ENCODE measurements around the gene RERG. TPM values are rescaled to one million over a fixed set of nuclear protein-coding genes. Genes with fewer than 3 reads are reported as not detected.

Gene RERG
- total RNA-seq, 2 donors from 2014 or later = not detected

GRCh38 chr12:15163030-15163976 is 57.9 kb downstream of the RERG start:
- no peaks in the 10 kb centered on the region for H3K36me3 Mint-ChIP-seq
- no peaks in the 10 kb centered on the region for H3K9me3 Mint-ChIP-seq
- H3K27ac Mint-ChIP-seq = no peak overlapping the region
- H3K27me3 Mint-ChIP-seq = peaks cover 2 to 32% of the 10 kb centered on the region in 2 donors
- ATAC-seq (no peak), DNase-seq (ENCODE audit: low spot score) (no peak)
- H3K4me1 Mint-ChIP-seq (ENCODE audit: low read depth in 2 of 2) = peaks cover 0 to 4% of the 10 kb centered on the region in 2 donors
- no peak overlapping the region for H3K4me3 Mint-ChIP-seq

DNA sequence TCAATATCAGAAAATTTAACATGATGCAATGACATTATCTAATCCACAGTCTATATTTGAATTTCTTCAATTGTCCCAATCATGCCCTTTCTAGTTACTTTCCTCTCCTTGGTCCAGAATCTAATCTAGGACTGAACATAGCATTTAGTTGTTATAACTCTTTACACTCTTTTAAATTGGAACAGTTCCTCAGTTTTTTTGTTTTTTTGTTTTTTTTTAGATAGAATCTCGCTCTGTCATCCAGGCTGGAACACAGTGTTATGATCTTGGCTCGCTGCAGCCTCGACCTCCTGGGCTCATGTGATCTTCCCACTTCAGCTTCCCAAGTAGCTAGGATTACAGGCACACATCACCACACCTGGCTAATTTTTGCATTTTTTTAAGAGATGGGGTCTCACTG is 63.1 kb downstream of the RERG start:
- H3K4me1 Mint-ChIP-seq (ENCODE audit: low read depth in 2 of 2) = no peaks in the 10 kb centered on the region
- no peak overlapping the region for H3K27ac Mint-ChIP-seq
- no peak for DNase-seq (ENCODE audit: low spot score)
- no peak for ATAC-seq
- no peaks in the 10 kb centered on the region for H3K36me3 Mint-ChIP-seq
- H3K9me3 Mint-ChIP-seq = no peaks in the 10 kb centered on the region
- H3K4me3 Mint-ChIP-seq = no peak overlapping the region
- peaks cover 2 to 29% of the 10 kb centered on the region in 2 donors for H3K27me3 Mint-ChIP-seq

DNA sequence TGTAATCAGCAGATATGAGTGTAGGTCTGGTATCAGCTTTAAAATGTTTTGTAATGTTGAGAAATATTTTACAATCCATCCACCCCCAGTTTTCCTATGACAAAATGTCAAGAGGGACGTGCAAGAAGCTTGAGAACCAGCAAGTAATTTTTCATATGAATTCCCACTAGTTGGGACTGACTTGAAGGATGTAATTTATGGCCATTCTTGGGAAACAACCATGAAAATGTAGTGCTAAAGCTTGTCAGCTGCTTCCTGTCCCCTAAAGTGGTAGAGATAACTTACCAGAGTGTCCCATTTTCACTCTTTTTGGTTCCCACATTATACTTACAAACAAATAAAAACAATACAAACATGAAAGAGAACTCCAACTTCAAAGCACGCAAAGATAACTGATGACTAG is 63.9 kb downstream of the RERG start:
- no peaks in the 10 kb centered on the region for H3K9me3 Mint-ChIP-seq
- no peak for DNase-seq (ENCODE audit: low spot score)
- H3K36me3 Mint-ChIP-seq = no peaks in the 10 kb centered on the region
- H3K27me3 Mint-ChIP-seq = peaks cover 2 to 25% of the 10 kb centered on the region in 2 donors
- ATAC-seq = no peak
- H3K4me3 Mint-ChIP-seq = no peak overlapping the region
- no peak overlapping the region for H3K27ac Mint-ChIP-seq
- H3K4me1 Mint-ChIP-seq (ENCODE audit: low read depth in 2 of 2) = no peaks in the 10 kb centered on the region

DNA sequence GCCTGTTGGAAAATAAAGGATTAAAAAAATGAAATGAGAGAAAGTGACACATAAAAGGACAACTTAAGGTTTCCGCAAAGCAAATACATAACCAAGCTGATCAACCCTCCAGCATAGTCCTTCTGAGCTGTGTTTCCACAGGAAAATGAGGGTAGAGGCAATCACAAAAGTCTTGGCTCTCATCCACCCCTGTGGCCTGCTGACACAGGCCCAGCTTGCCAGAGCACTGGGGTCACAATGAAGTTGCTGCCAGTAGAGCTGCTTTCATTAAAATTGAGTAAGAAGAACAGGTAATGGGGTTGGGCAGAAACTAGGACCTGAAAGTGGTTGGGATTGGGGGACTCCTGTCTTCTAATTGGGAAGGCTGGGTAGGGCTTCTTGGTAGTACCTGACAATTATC is 65.9 kb downstream of the RERG start:
- ATAC-seq (no peak), DNase-seq (ENCODE audit: low spot score) (no peak)
- Mint-ChIP-seq H3K36me3 (no peaks in the 10 kb centered on the region), H3K9me3 (no peaks in the 10 kb centered on the region), H3K4me3 (no peak overlapping the region), H3K4me1 (ENCODE audit: low read depth in 2 of 2) (no peaks in the 10 kb centered on the region), H3K27me3 (peaks cover 2 to 13% of the 10 kb centered on the region in 2 donors), H3K27ac (no peak overlapping the region)

GRCh38 chr12:15154103-15154502 is 67.1 kb downstream of the RERG start:
- Mint-ChIP-seq H3K4me3 (no peak overlapping the region), H3K4me1 (ENCODE audit: low read depth in 2 of 2) (no peaks in the 10 kb centered on the region), H3K27ac (no peak overlapping the region), H3K9me3 (no peaks in the 10 kb centered on the region), H3K36me3 (no peaks in the 10 kb centered on the region), H3K27me3 (peaks cover 2 to 14% of the 10 kb centered on the region in 2 donors)
- DNase-seq (ENCODE audit: low spot score) (no peak), ATAC-seq (no peak)

DNA sequence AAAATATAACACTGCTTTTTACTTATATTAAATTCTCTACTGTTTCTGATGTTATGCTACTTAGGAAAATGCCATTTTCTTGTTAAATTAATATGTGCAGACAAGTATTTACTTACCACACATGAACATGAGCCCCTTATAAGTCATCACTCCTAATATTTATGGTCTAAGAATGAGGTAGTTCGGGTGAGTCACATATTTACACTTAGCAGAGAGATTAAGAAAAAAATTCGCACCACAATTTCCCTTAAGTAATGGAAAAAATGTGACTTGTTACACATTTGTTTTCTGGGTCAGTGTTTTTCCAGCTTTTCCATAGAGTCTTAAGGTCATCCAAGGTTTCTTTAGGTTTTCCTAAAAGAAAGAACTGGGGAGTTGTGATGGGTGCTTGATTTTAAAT is 68.3 kb downstream of the RERG start:
- no peak for ATAC-seq

GRCh38 chr12:15152456-15152855 is 68.8 kb downstream of the RERG start:
- H3K27me3 Mint-ChIP-seq = peaks cover 2 to 22% of the 10 kb centered on the region in 2 donors
- no peak overlapping the region for H3K27ac Mint-ChIP-seq
- DNase-seq (ENCODE audit: low spot score) (no peak), ATAC-seq (no peak)
- no peaks in the 10 kb centered on the region for H3K4me1 Mint-ChIP-seq (ENCODE audit: low read depth in 2 of 2)
- H3K9me3 Mint-ChIP-seq = no peaks in the 10 kb centered on the region
- H3K36me3 Mint-ChIP-seq = no peaks in the 10 kb centered on the region
- H3K4me3 Mint-ChIP-seq = no peak overlapping the region

More for the DNA sequence above, 68.3 kb downstream of the RERG start:
- Mint-ChIP-seq H3K27ac (no peak overlapping the region), H3K9me3 (no peaks in the 10 kb centered on the region), H3K4me3 (no peak overlapping the region), H3K27me3 (peaks cover 2 to 20% of the 10 kb centered on the region in 2 donors), H3K36me3 (no peaks in the 10 kb centered on the region), H3K4me1 (ENCODE audit: low read depth in 2 of 2) (no peaks in the 10 kb centered on the region)
- DNase-seq (ENCODE audit: low spot score) = no peak

DNA sequence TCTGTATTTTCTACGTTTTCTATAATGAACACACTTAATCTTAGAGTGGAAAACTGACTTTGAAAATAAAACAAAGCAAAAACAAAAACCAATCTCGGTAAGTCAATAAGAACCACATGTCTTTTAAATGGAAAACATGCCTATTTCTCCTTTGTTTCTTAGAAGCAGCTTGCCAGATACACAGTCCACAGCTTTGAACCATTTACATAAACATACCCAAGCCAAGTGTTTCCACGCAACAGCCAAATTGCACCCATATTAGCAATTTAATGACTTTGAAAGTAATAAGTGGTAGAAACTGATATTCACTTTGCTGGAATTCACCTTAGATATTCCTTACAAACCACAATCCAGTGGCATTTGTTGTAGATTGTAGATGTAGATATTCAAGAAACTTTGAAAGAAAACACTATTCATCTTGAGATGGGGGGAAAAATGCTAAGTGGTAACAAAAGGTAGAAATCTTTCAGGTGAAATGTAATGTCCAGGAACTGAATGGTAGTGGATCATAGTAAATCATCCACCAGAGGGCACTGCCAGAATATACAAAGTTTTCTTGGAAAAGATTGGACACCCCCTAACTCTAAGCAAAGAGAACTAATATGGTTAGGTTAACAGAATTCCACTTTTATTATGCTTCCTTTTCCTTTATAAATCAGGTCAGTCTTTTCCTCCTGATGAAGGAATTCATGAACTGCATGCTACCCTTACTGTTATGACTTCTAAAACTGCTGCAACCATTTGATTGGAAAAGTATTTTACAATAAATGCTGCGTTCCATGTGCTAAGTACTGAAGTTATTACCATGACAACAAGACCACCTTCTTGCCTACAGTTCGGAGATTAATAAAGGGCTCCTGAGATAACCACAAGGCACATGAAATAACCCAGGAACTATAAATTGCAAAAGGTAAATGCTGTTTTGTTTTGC is 69.8 kb downstream of the RERG start:
- H3K36me3 Mint-ChIP-seq = no peaks in the 10 kb centered on the region
- no peak for DNase-seq (ENCODE audit: low spot score)

DNA sequence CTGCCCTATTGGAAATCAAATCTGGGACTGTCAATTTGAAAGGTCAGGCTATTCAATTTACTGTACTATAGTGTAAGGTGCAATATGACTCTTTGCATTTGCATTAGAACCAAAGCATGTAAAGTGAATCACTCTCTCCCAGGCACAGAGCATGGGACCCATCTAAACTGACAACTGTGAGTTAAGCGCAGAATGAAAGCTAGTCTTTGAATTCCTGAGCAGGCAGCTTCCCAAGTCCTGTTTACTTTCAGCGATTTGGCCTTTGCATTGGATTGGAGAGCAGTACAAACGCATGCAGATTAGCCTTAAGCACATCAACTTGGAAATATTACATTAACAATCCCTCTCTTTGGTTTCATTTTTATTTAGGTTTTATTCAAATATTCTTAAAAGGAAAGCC is 74.6 kb downstream of the RERG start:
- Mint-ChIP-seq H3K4me3 (no peak overlapping the region), H3K27me3 (peaks cover 10 to 29% of the 10 kb centered on the region in 2 donors), H3K9me3 (no peaks in the 10 kb centered on the region), H3K27ac (no peak overlapping the region), H3K36me3 (no peaks in the 10 kb centered on the region), H3K4me1 (ENCODE audit: low read depth in 2 of 2) (no peaks in the 10 kb centered on the region)
- ATAC-seq (no peak), DNase-seq (ENCODE audit: low spot score) (no peak)

More for the DNA sequence above, 69.8 kb downstream of the RERG start:
- ATAC-seq = no peak
- Mint-ChIP-seq H3K9me3 (no peaks in the 10 kb centered on the region), H3K4me3 (no peak overlapping the region), H3K27ac (no peak overlapping the region), H3K4me1 (ENCODE audit: low read depth in 2 of 2) (no peaks in the 10 kb centered on the region), H3K27me3 (peaks cover 2 to 13% of the 10 kb centered on the region in 2 donors)

DNA sequence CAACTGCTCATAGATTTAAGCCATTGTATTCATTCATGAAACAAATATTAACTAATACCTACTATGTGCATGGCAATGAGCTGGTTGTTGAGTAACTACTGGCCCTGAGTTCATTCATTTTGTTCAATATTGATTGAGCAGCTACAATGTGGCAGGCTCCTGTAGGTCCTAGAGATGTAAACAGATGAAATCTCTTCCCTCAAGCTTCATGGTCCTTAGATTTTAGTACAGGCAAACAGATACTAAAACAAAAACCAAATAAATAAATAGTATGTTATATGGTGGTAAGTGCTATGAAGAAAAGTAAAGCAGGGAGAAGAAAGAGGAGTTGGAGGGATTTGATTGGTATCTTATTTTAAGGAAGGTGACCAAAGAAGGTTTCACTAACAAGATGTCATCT is 77.8 kb downstream of the RERG start:
- H3K4me3 Mint-ChIP-seq = no peak overlapping the region
- no peak for DNase-seq (ENCODE audit: low spot score)
- no peak for ATAC-seq
- peaks cover 17 to 55% of the 10 kb centered on the region in 2 donors for H3K27me3 Mint-ChIP-seq
- no peak overlapping the region for H3K27ac Mint-ChIP-seq
- peaks cover 4% of the 10 kb centered on the region for H3K9me3 Mint-ChIP-seq
- H3K4me1 Mint-ChIP-seq (ENCODE audit: low read depth in 2 of 2) = no peaks in the 10 kb centered on the region
- H3K36me3 Mint-ChIP-seq = no peaks in the 10 kb centered on the region

GRCh38 chr12:15142711-15143110 is 78.5 kb downstream of the RERG start:
- ATAC-seq (no peak), DNase-seq (ENCODE audit: low spot score) (no peak)
- no peaks in the 10 kb centered on the region for H3K4me1 Mint-ChIP-seq (ENCODE audit: low read depth in 2 of 2)
- no peak overlapping the region for H3K4me3 Mint-ChIP-seq
- no peaks in the 10 kb centered on the region for H3K36me3 Mint-ChIP-seq
- peaks cover 4% of the 10 kb centered on the region for H3K9me3 Mint-ChIP-seq
- H3K27me3 Mint-ChIP-seq = peaks cover 23 to 54% of the 10 kb centered on the region in 2 donors
- no peak overlapping the region for H3K27ac Mint-ChIP-seq

DNA sequence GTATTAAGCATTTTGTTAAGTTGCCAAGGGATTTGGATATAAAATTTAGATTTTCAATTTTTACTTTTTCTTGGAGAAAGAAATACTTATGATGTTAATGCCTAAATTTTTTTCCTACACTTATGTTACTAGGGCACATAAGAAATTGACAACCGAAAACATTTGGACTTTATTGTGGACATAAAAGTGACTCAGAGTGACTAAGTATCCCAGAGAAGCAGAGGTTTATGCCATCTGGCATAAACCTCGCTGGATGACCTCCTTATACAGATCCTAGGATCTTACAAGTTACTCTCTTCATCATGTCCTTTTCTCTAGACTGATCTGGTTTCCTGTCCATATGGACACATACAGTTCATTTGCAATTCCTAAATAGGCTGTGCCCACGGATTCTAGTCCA is 89.8 kb downstream of the RERG start:
- Mint-ChIP-seq H3K27ac (no peak overlapping the region), H3K4me1 (ENCODE audit: low read depth in 2 of 2) (no peaks in the 10 kb centered on the region), H3K9me3 (no peaks in the 10 kb centered on the region), H3K4me3 (no peak overlapping the region), H3K27me3 (peaks cover 9 to 18% of the 10 kb centered on the region in 2 donors), H3K36me3 (no peaks in the 10 kb centered on the region)
- DNase-seq (ENCODE audit: low spot score) = no peak
- no peak for ATAC-seq

DNA sequence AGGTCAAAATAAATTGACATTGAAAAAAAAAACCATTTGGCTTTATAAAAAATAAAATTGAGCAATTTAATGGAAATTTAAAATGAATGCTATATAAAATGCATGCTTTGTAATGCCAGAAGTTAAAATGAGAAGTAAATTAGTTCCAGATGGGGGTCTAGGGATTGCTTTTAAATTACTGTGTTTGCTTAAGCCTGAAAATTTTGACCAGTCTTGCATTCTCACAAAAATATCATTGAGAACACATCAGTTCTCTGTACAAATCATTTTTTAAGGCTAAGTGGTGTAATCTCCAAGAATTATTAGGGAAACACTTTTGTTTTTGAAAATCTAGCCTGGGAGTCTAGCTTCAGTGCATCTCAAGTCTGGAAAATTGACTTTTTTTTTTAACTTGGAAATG is 90.7 kb downstream of the RERG start:
- Mint-ChIP-seq H3K27ac (no peak overlapping the region), H3K4me3 (no peak overlapping the region), H3K4me1 (ENCODE audit: low read depth in 2 of 2) (no peaks in the 10 kb centered on the region), H3K9me3 (no peaks in the 10 kb centered on the region), H3K27me3 (peaks cover 9 to 18% of the 10 kb centered on the region in 2 donors), H3K36me3 (no peaks in the 10 kb centered on the region)
- DNase-seq (ENCODE audit: low spot score) (no peak), ATAC-seq (no peak)

DNA sequence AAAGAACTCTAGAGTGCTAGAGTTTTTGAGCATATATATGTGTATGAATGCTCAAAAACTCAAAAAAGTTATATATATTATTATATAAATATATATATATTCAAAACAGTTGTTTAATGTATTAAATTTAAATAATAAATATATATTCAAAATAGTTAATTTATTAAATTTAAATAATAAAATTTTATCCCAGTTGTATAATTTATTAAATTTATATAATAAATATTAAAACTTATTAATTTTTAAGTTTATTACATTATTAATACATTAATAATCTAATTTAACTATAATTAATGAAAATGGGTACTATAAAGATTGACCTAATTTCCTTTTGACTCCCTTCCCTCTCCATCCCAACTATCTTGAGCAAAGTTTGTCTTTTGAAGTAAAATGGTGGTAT is 97.8 kb downstream of the RERG start:
- H3K9me3 Mint-ChIP-seq = no peaks in the 10 kb centered on the region
- no peak overlapping the region for H3K4me3 Mint-ChIP-seq
- H3K4me1 Mint-ChIP-seq (ENCODE audit: low read depth in 2 of 2) = no peaks in the 10 kb centered on the region
- ATAC-seq = no peak
- no peaks in the 10 kb centered on the region for H3K27me3 Mint-ChIP-seq
- no peak overlapping the region for H3K27ac Mint-ChIP-seq
- H3K36me3 Mint-ChIP-seq = no peaks in the 10 kb centered on the region
- no peak for DNase-seq (ENCODE audit: low spot score)

Measured in natural killer cell treated with Interleukin-12 subunit alpha and Interleukin-12 subunit beta and Interleukin-15 and Interleukin-18, amount 100 ng/mL, for 72 hours (primary cell).